ENCODE measurements around the gene KISS1R. TPM values are rescaled to one million over a fixed set of nuclear protein-coding genes. Genes with fewer than 3 reads are reported as not detected.

KISS1R gene
- total RNA-seq, 3 donors from 2014 or later, result 0.15 to 0.33 TPM; not detected in 1

GRCh38 chr19:961866-962620 is 44.9 kb downstream of the KISS1R start:
- Histone ChIP-seq H3K4me3 (no peak overlapping the region), H3K4me1 (no peaks in the 10 kb centered on the region), H3K27ac (no peak overlapping the region), H3K36me3 (no peaks in the 10 kb centered on the region), H3K27me3 (no peaks in the 10 kb centered on the region), H3K9me3 (no peaks in the 10 kb centered on the region)
- intact Hi-C loops (cut with DNase I; ENCODE audit: low total_unique reads), result no loop called here
- no peak for DNase-seq (ENCODE audit: low spot score in 2 of 2)
- no peak for TF ChIP-seq POLR2AphosphoS5 (IDR thresholded peaks at IDR 0.05)
- no peak for TF ChIP-seq POLR2A (IDR thresholded peaks at IDR 0.05)
- TF ChIP-seq, protein P1, sequence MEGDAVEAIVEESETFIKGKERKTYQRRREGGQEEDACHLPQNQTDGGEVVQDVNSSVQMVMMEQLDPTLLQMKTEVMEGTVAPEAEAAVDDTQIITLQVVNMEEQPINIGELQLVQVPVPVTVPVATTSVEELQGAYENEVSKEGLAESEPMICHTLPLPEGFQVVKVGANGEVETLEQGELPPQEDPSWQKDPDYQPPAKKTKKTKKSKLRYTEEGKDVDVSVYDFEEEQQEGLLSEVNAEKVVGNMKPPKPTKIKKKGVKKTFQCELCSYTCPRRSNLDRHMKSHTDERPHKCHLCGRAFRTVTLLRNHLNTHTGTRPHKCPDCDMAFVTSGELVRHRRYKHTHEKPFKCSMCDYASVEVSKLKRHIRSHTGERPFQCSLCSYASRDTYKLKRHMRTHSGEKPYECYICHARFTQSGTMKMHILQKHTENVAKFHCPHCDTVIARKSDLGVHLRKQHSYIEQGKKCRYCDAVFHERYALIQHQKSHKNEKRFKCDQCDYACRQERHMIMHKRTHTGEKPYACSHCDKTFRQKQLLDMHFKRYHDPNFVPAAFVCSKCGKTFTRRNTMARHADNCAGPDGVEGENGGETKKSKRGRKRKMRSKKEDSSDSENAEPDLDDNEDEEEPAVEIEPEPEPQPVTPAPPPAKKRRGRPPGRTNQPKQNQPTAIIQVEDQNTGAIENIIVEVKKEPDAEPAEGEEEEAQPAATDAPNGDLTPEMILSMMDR (IDR thresholded peaks at IDR 0.05), result no peak

DNA sequence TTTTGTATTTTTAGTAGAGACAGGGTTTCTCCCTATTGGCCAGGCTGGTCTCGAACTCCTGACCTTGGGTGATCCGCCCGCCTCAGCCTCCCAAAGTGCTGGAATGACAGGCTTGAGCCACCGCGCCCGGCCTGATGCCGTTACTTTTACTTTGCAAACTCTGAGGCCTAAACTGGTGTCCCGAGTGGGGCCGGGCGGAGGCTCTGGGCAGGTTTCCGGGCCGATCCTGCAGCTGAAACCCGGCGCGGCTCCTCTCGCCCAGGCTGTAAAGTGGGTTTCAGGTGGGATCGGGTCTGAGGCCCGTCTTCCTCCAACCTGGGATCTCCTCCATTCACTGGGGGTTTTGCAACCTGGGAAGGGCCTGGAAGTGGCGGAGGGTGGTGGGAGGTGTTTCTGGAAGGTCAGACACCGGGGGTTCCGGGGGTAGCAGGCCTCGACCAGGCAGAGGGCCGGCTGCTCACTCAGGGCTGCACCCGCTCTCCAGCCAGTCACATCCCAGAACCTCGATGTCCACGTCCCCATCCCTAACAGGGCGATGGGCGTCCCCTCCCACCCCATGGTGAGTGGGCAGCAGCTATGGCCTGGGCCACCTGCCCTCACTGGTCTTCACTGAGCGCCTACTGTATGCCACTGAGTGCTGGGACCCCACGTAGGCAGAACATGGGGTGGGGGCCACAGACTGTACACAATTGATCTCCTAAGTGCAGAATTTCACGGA is 45.7 kb downstream of the KISS1R start:
- Histone ChIP-seq H3K9me3 (no peaks in the 10 kb centered on the region), H3K4me3 (no peak overlapping the region), H3K27ac (no peak overlapping the region), H3K36me3 (no peaks in the 10 kb centered on the region), H3K4me1 (no peaks in the 10 kb centered on the region), H3K27me3 (no peaks in the 10 kb centered on the region)
- DNase-seq (ENCODE audit: low spot score in 2 of 2), result no peak
- intact Hi-C loops (cut with DNase I; ENCODE audit: low total_unique reads), result no loop called here
- TF ChIP-seq POLR2A (IDR thresholded peaks at IDR 0.05), result no peak
- TF ChIP-seq, protein P1 (IDR thresholded peaks at IDR 0.05), result no peak
- TF ChIP-seq POLR2AphosphoS5 (IDR thresholded peaks at IDR 0.05), result no peak

- Histone ChIP-seq H3K36me3 (no peaks in the 10 kb centered on the region), H3K4me3 (no peak overlapping the region), H3K27me3 (no peaks in the 10 kb centered on the region), H3K9me3 (no peaks in the 10 kb centered on the region), H3K4me1 (no peaks in the 10 kb centered on the region), H3K27ac (no peak overlapping the region)
- intact Hi-C loops (cut with DNase I; ENCODE audit: low total_unique reads), result no loop called here
- TF ChIP-seq POLR2A (IDR thresholded peaks at IDR 0.05) (no peak), POLR2AphosphoS5 (IDR thresholded peaks at IDR 0.05) (no peak)
- TF ChIP-seq, protein P1 (IDR thresholded peaks at IDR 0.05), result no peak
- DNase-seq (ENCODE audit: low spot score in 2 of 2), result no peak
Measured at GRCh38 chr19:963486-963951, 46.4 kb downstream of the KISS1R start.

DNA sequence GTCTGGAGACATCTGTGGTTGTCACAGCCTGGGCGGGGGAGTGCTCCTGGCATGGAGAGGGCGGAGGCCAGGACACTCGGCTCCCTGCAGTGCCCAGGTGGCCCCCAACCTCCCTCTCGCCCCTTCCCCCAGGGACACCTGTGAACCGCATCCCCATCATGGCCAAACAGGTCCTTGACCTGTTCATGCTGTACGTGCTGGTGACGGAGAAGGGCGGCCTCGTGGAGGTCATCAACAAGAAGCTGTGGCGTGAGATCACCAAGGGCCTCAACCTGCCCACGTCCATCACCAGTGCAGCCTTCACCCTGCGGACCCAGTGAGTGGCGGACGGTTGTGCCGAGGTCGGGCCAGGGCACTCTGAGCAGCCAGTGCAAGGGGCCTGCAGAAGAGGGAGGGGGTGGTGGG is 47.0 kb downstream of the KISS1R start:
- Histone ChIP-seq H3K27me3 (no peaks in the 10 kb centered on the region), H3K27ac (no peak overlapping the region), H3K9me3 (no peaks in the 10 kb centered on the region), H3K36me3 (no peaks in the 10 kb centered on the region), H3K4me3 (no peak overlapping the region), H3K4me1 (no peaks in the 10 kb centered on the region)
- TF ChIP-seq POLR2AphosphoS5 (IDR thresholded peaks at IDR 0.05) (no peak), POLR2A (IDR thresholded peaks at IDR 0.05) (no peak)
- TF ChIP-seq, protein P1 (IDR thresholded peaks at IDR 0.05), result no peak
- intact Hi-C loops (cut with DNase I; ENCODE audit: low total_unique reads), result no loop called here
- no peak for DNase-seq (ENCODE audit: low spot score in 2 of 2)
